Daoy (cell line): ENCODE results near the gene SDK1. TPM values are rescaled to one million over a fixed set of nuclear protein-coding genes. Genes with fewer than 3 reads are reported as not detected.
"Not testable (repeated sequence)": the region's sequence is repeated elsewhere in the genome, so short reads cannot be mapped to it uniquely, and the experiment has no call there.

Experiments used
- DNase-seq: peaks from one replicate; pipeline ENCODE4 v3.0.0-alpha.2; 2015; ENCODE audit warnings: low read depth
- total RNA-seq: library from RNA; depleted of rRNA; stranded (reverse); fragments of >200 nt; shearing (Covaris generic); gene quantifications from 2 replicates; pipeline ENCODE4 v1.2.3, GENCODE V29; 2014

SDK1 gene
- total RNA-seq, 1 experiment from 2014 or later = 4.2 TPM

- no peak for DNase-seq
Measured at GRCh38 chr7:3953946-3954345, 652.9 kb downstream of the SDK1 start.

- no peak for DNase-seq
Measured at GRCh38 chr7:3955026-3955425, 654.0 kb downstream of the SDK1 start.

GRCh38 chr7:3955751-3956696 is 655.0 kb downstream of the SDK1 start:
- DNase-seq = peak; percentile 88

GRCh38 chr7:3956949-3957348 is 655.9 kb downstream of the SDK1 start:
- no peak for DNase-seq

GRCh38 chr7:3957472-3958108 is 656.5 kb downstream of the SDK1 start:
- no peak for DNase-seq

- no peak for DNase-seq
Measured at GRCh38 chr7:3958109-3958483, 657.0 kb downstream of the SDK1 start.

GRCh38 chr7:3959364-3959763 is 658.3 kb downstream of the SDK1 start:
- no peak for DNase-seq

- peak; percentile 40 for DNase-seq
Measured at GRCh38 chr7:3960050-3960763, 659.2 kb downstream of the SDK1 start.

GRCh38 chr7:3960942-3961341 is 659.9 kb downstream of the SDK1 start:
- DNase-seq = no peak

GRCh38 chr7:3961857-3962503 is 660.9 kb downstream of the SDK1 start:
- DNase-seq = no peak

- not testable (repeated sequence) for DNase-seq
Measured at GRCh38 chr7:3963768-3964167, 662.7 kb downstream of the SDK1 start.

- no peak for DNase-seq
Measured at GRCh38 chr7:3964980-3965606, 664.0 kb downstream of the SDK1 start.

GRCh38 chr7:3965794-3966395 is 664.8 kb downstream of the SDK1 start:
- DNase-seq = no peak

- DNase-seq = no peak
Measured at GRCh38 chr7:3968234-3968633, 667.2 kb downstream of the SDK1 start.

GRCh38 chr7:3969286-3969685 is 668.2 kb downstream of the SDK1 start:
- no peak for DNase-seq

GRCh38 chr7:3971323-3971722 is 670.3 kb downstream of the SDK1 start:
- DNase-seq = no peak

- DNase-seq = no peak
Measured at GRCh38 chr7:3973264-3973663, 672.2 kb downstream of the SDK1 start.

- no peak for DNase-seq
Measured at GRCh38 chr7:3974329-3974728, 673.3 kb downstream of the SDK1 start.

GRCh38 chr7:3975371-3975770 is 674.3 kb downstream of the SDK1 start:
- no peak for DNase-seq

GRCh38 chr7:3977391-3977790 is 676.3 kb downstream of the SDK1 start:
- no peak for DNase-seq

- no peak for DNase-seq
Measured at GRCh38 chr7:3978839-3979238, 677.8 kb downstream of the SDK1 start.
